Spleen (tissue), 11 donors: ENCODE measurements around the gene TACR2. TPM values are rescaled to one million over a fixed set of nuclear protein-coding genes. Genes with fewer than 3 reads are reported as not detected.

ENCODE experiments used
- DNase-seq: peaks from one replicate; pipeline ENCODE4 v3.0.0-alpha.2; 2020
- H3K27ac ChIP-seq, 8 donors: fragments of 200-600 bp; sonication (generic) in 7 of 8; 1 replicate in 4 of 8; 2 replicates in 4 of 8; pipeline versions ENCODE4 v1.5.0 to v1.8.0; 2016 to 2021; ENCODE audit warnings: inconsistent platforms in 4 of 8, mild to moderate bottlenecking in 4 of 8, moderate library complexity in 1 of 8
- H3K27me3 ChIP-seq, 7 donors: fragments of 200-600 bp; sonication (generic) in 6 of 7; replicated peaks in 1 of 7; 1 replicate in 4 of 7; 2 replicates in 3 of 7; pipeline versions ENCODE4 v1.5.0 to v1.8.0; 2016 to 2021; ENCODE audit warnings: inconsistent platforms in 3 of 7, mild to moderate bottlenecking in 1 of 7
- H3K36me3 ChIP-seq, 6 donors: fragments of 200-600 bp; sonication (generic) in 5 of 6; 1 replicate in 4 of 6; 2 replicates in 2 of 6; pipeline versions ENCODE4 v1.5.0 to v1.8.0; 2016 to 2021; ENCODE audit warnings: inconsistent platforms in 2 of 6
- H3K4me1 ChIP-seq, 6 donors: fragments of 200-600 bp; sonication (generic) in 5 of 6; 1 replicate in 3 of 6; 2 replicates in 3 of 6; pipeline versions ENCODE4 v1.5.0 to v1.8.0; 2016 to 2021; ENCODE audit warnings: inconsistent platforms in 3 of 6
- H3K4me3 ChIP-seq, 8 donors: fragments of 200-600 bp; sonication (generic) in 7 of 8; 1 replicate in 4 of 8; 2 replicates in 4 of 8; pipeline versions ENCODE4 v1.5.0 to v1.8.0; 2016 to 2021; ENCODE audit warnings: inconsistent platforms in 4 of 8, mild to moderate bottlenecking in 4 of 8, moderate library complexity in 2 of 8
- H3K9me3 ChIP-seq, 8 donors: fragments of 200-600 bp; sonication (generic) in 7 of 8; 1 replicate in 4 of 8; 2 replicates in 4 of 8; pipeline versions ENCODE4 v1.5.0 to v1.8.0; 2016 to 2021; ENCODE audit warnings: inconsistent platforms in 4 of 8
- POLR2A ChIP-seq, 3 donors: fragments of 450-650 bp; IDR thresholded peaks; one replicate each; pipeline ENCODE4 v1.5.1; 2017; ENCODE audit warnings: antibody characterized with exemption in 3 of 3, mild to moderate bottlenecking in 1 of 3
- POLR2AphosphoS5 ChIP-seq, 3 donors: sonication (generic); formaldehyde crosslinking; IDR thresholded peaks; one replicate each; pipeline ENCODE4 v1.5.1; 2017; ENCODE audit warnings: antibody characterized with exemption in 3 of 3
- WGBS, 5 donors: extraction: QIAGEN DNeasy Blood & Tissue Kit in 3 of 5; methylation state at CpG; one replicate each; pipeline versions ENCODE4 v1.1.5 to v1.1.7; 2013 to 2018; 5-methylcytosine and 5-hydroxymethylcytosine counted together
- intact Hi-C: fragments of 100-400 bp; cut with DNase I; formaldehyde crosslinking; loops from one replicate; pipeline ENCODE4 v1.15.0; 2023; ENCODE audit warnings: low total_unique reads
- polyA plus RNA-seq, 3 donors: library from polyadenylated mRNA; stranded (reverse); fragments of 200-250 nt; gene quantifications; one replicate each; pipeline ENCODE4 v1.2.1, GENCODE V29; 2013
- total RNA-seq, 7 donors: library from RNA; depleted of rRNA in 3 of 7; stranded (reverse); fragments of >200 nt in 3 of 7; fragmentation: NEBNext Ultra II Directional in 4 of 7; extraction: Animal tissue kit (Norgen Biotek cat#: 25700) in 4 of 7; gene quantifications; one replicate each; pipeline versions ENCODE4 v1.1.0 to v1.2.1, GENCODE V29; 2016 to 2021
- TF ChIP-seq, protein P1 (sequence below), 11 experiments: fragments of 200-600 bp in 7 of 11; fragments of 450-650 bp in 4 of 11; sonication (generic) in 4 of 11; IDR thresholded peaks in 8 of 11; conservative IDR thresholded peaks in 3 of 11; 1 replicate in 7 of 11; 2 replicates in 4 of 11; pipeline versions ENCODE4 v1.4.0 to v1.8.0; 2016 to 2021; ENCODE audit warnings: antibody characterized with exemption in 11 of 11, inconsistent platforms in 4 of 11, mild to moderate bottlenecking in 1 of 11
- donor health status: healthy with polysubstance abuse.
- donor health status: DM: no; HTN: no; CAD: no; lungs with moderate emphysema.
- donor health status: DM: no; HTN: no; CAD: no.
- donor health status: Bipolar disorder and iron deficiency.
- donor health status: healthy.
- donor health status: DM: no; HTN: no; CAD: no.
- donor health status: DM: yes; HTN: yes; CAD: no.

The TACR2 gene
- total and polyA plus RNA-seq, 10 donors, result 0.15 to 0.52 (median 0.30) TPM; not detected in 4

DNA sequence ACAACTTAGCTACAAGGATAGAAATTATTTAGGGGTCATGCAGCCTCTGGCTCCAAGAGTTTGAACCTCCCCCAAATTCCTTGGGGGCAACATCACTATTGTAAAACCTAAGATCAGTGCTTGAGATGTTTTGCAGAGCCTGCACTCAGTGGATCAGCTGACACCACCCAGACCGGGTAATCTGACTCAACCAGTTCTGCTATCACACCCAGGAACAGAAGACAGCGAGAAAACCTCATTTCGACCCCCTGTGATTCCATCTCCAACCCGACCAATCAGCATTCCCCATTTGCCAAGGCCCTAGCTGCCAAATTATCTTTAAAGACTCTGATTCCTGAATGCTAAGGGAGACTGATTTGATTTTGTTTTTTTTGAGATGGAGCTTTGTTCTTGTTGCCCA lies 5.2 kb downstream of the TACR2 start:
- DNase-seq, result no peak
- intact Hi-C loops, result no loop called here
- Histone ChIP-seq H3K36me3 (no peaks in the 10 kb centered on the region), H3K9me3 (no peaks in the 10 kb centered on the region), H3K4me3 (no peak overlapping the region), H3K4me1 (peaks cover 6 to 49% (median 27%) of the 10 kb centered on the region in 6 donors), H3K27me3 (no peaks in the 10 kb centered on the region), H3K27ac (peak overlapping the region in 1 of 8 donors; percentile 94)
- TF ChIP-seq, protein P1, sequence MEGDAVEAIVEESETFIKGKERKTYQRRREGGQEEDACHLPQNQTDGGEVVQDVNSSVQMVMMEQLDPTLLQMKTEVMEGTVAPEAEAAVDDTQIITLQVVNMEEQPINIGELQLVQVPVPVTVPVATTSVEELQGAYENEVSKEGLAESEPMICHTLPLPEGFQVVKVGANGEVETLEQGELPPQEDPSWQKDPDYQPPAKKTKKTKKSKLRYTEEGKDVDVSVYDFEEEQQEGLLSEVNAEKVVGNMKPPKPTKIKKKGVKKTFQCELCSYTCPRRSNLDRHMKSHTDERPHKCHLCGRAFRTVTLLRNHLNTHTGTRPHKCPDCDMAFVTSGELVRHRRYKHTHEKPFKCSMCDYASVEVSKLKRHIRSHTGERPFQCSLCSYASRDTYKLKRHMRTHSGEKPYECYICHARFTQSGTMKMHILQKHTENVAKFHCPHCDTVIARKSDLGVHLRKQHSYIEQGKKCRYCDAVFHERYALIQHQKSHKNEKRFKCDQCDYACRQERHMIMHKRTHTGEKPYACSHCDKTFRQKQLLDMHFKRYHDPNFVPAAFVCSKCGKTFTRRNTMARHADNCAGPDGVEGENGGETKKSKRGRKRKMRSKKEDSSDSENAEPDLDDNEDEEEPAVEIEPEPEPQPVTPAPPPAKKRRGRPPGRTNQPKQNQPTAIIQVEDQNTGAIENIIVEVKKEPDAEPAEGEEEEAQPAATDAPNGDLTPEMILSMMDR (IDR thresholded peaks at IDR 0.05 in 8 of 11, conservative IDR thresholded peaks at IDR 0.05 in 3 of 11), result no peak
- TF ChIP-seq POLR2AphosphoS5 (IDR thresholded peaks at IDR 0.05) (no peak), POLR2A (IDR thresholded peaks at IDR 0.05) (no peak)
- WGBS, 5 donors, result 61 to 92% (median 83%) methylated on average over 4 of the region's 4 CpGs

DNA sequence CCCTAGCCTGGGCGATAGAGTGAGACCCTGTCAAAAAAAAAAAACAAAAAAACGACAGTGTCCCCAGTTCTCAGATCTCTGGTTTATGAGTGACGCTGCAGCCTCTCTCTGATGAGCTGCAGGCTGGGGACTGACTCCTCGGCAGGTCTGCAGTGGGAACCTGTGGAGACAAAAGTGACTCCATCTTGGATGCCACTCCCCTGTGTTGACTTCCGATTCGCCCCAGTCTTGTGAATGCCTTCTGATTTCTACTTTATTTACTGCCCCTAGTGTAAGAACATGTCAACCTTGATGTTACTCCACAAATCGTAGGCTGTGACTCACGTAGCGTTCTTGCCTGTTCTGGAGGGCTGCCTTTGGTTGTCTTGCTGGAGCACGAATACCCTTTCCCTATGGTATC lies 6.2 kb downstream of the TACR2 start:
- 83 to 90% (median 86%) methylated on average over 10 of the region's 10 CpGs for WGBS, 5 donors
- DNase-seq, result peak; percentile 68
- peak overlapping the region in 5 of 8 donors; percentile 29 to 94 (median 91) for H3K27ac ChIP-seq
- no peaks in the 10 kb centered on the region for H3K27me3 ChIP-seq
- TF ChIP-seq, protein P1 (IDR thresholded peaks at IDR 0.05 in 8 of 11, conservative IDR thresholded peaks at IDR 0.05 in 3 of 11), result no peak
- no peak for TF ChIP-seq POLR2AphosphoS5 (IDR thresholded peaks at IDR 0.05)
- no peak for TF ChIP-seq POLR2A (IDR thresholded peaks at IDR 0.05)
- H3K4me3 ChIP-seq, result no peak overlapping the region
- peaks cover 0 to under 1% (median 0%) of the 10 kb centered on the region in 6 donors for H3K36me3 ChIP-seq
- H3K4me1 ChIP-seq, result peaks cover 6 to 57% (median 27%) of the 10 kb centered on the region in 6 donors
- intact Hi-C loops, result no loop called here
- no peaks in the 10 kb centered on the region for H3K9me3 ChIP-seq

- 30 to 46% (median 38%) methylated on average over 5 to 6 of the region's 6 CpGs for WGBS, 5 donors
- Histone ChIP-seq H3K9me3 (no peaks in the 10 kb centered on the region), H3K27me3 (no peaks in the 10 kb centered on the region), H3K27ac (peak overlapping the region in 6 of 8 donors; percentile 29 to 94 (median 91)), H3K4me3 (no peak overlapping the region), H3K4me1 (peaks cover 6 to 57% (median 27%) of the 10 kb centered on the region in 6 donors), H3K36me3 (peaks cover 0 to 5% (median 0%) of the 10 kb centered on the region in 6 donors)
- peak; percentile 81 for DNase-seq
- intact Hi-C loops, result loop anchor here (5.0 kb wide), 1 partner anchor 97 kb away; no protein-coding TSS in a partner anchor
- TF ChIP-seq, protein P1 (IDR thresholded peaks at IDR 0.05 in 8 of 11, conservative IDR thresholded peaks at IDR 0.05 in 3 of 11), result no peak
- TF ChIP-seq POLR2AphosphoS5 (IDR thresholded peaks at IDR 0.05) (peak in 1 of 3 donors; percentile 75), POLR2A (IDR thresholded peaks at IDR 0.05) (no peak)
Measured at GRCh38 chr10:69409968-69410367, 6.8 kb downstream of the TACR2 start.

DNA sequence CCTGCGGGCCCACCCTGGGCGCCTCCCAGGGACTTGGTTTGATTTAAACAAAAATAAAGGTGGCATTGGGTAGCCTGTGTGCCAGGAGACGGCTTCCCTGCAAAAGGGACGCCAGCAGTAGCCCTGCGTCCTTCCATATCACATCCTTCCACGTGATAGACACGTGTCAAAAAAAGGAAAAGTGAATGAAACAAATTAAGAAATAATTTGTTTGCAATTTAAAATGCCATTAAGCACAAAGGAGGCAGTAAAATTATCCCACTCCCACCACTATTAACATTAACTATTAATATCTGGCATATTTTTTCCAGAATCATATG lies 7.6 kb downstream of the TACR2 start:
- Histone ChIP-seq H3K27ac (peak overlapping the region; percentile 86 to 94 (median 91)), H3K9me3 (no peaks in the 10 kb centered on the region), H3K4me1 (peaks cover 6 to 57% (median 27%) of the 10 kb centered on the region in 6 donors), H3K36me3 (peaks cover 0 to 14% (median 0%) of the 10 kb centered on the region in 6 donors), H3K27me3 (no peaks in the 10 kb centered on the region), H3K4me3 (peak overlapping the region in 6 of 8 donors; percentile 4 to 62 (median 32))
- TF ChIP-seq, protein P1 (IDR thresholded peaks at IDR 0.05 in 8 of 11, conservative IDR thresholded peaks at IDR 0.05 in 3 of 11), result no peak
- TF ChIP-seq POLR2A (IDR thresholded peaks at IDR 0.05) (no peak), POLR2AphosphoS5 (IDR thresholded peaks at IDR 0.05) (no peak)
- intact Hi-C loops, result loop anchor here (5.0 kb wide), 1 partner anchor 98 kb away; no protein-coding TSS in a partner anchor
- WGBS, 5 donors, result 14 to 32% (median 21%) methylated on average over 7 of the region's 7 CpGs
- no peak for DNase-seq
